Suppressor macrophage treated with lipopolysaccharide for 1 hour (primary cell): Measurements from ENCODE around the gene TCEAL5.
A peak's percentile ranks its signal among the peaks of the same experiment; 100 is the strongest.
"Not testable (repeated sequence)": the region's sequence is repeated elsewhere in the genome, so short reads cannot be mapped to it uniquely, and the experiment has no call there.

Source experiments
- DNase-seq, 3 donors: peaks; one replicate each; pipeline ENCODE4 v3.0.0-alpha.2; 2020 to 2022

The TCEAL5 gene, protein sequence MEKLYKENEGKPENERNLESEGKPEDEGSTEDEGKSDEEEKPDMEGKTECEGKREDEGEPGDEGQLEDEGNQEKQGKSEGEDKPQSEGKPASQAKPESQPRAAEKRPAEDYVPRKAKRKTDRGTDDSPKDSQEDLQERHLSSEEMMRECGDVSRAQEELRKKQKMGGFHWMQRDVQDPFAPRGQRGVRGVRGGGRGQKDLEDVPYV

DNA sequence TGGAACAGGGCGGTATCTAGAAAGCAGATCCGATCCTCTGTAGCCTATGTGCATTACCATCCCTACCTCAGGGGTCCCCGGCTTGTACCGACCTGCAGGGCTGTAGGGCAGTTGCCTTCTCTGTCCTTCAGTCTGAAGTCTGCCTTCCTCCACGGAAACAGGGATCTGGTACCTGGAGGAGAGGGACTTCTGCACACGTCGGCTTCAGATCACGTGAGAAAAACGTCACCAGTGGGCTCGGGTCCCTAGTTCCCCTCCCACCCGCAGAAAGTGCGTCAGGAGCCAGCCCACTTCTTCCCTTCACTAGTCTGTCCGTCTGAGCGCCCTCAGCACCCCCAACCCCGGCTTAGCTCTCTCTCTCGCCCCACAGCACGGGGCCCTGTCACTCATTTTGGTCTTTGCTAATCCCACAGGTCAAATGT is at the start of gene TCEAL5:
TSS of gene TCEAL5 (minus strand) at position 170 of the 422 bp plus-strand sequence. CDS start 2,187 bp downstream, outside the sequence.
- no peak for DNase-seq

- DNase-seq = no peak
These were observed 34.8 kb upstream of the TCEAL5 start for GRCh38 chrX:103311399-103311780.

DNA sequence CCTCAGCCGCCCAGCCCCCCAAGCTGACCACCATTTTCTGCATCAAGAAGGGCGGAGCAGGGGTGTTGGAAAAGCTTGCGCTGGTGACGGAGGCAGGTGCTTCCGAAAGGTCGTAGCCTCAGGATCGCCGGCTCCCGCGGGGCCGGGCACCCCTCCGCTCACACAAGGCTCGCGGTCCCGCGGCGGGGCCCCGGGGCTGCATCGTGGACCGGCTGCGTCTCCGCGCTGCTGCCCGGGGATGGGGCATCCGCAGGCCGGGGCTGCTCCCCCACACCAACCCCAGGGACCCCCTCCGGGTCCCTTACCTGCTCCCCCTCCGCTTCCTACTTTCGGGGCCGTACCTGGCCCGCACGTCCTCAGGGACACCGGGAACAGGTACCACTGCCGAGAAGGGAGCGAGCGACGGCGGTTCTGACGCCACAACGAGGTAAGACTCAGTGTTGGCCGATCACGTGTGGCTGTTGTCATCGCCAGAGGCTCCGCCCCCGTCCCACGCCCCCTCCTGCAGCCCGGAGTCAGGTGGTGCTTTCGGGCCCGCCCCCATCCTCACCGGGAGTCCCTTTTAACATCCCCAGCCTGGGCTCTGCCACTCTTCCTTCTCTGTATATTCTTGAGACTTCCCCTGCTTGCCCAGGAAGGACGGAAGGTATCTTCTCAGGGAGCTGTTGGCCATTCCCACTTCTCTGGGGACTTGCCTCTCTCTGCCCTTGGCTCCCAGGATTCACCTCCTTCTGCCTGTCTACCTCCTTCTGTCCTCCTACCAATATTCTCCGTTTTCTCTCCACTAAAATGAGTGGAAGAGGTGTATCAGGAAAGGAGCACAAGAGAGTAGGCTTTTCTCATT is 34.2 kb upstream of the TCEAL5 start, which contains the start of gene BEX2:
TSS of gene BEX2 (minus strand) at position 436 of the 844 bp plus-strand sequence. CDS start 1,014 bp downstream, outside the sequence.
- DNase-seq = peak; percentile 40 to 66 (median 49)

DNA sequence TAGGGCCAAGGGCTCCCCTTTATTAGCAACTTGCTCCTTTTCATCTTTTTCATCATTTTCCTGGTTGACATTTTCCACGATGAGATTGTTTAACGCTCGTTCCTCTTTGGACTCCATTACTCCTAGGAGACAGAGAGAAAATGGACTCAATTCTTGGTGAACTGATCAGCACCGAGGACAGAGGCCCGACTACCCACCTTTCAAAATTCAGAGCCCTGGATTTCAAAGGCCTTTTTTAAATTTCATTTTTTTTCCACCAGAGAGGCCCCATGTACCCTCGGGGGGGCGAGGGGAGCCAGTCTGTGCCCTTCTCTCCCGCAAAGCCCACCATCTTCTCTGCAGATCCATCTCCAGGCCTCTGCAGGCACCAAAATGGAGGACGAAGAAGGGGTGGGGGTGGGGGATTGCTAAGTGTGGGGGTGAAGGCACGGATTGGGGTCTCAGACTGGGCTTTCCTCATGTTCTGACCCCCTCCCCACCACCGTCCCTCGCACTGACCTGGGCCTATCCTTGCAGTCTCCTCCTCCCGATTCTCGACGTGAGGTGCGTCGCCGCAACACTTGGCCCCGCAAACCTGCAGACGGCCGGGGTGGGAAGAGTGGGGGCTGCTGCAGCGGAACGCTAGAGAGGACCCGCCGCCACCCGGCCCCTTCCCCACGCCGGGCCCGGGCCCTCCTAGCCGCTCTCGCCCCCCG is 33.5 kb upstream of the TCEAL5 start:
- no peak for DNase-seq

DNA sequence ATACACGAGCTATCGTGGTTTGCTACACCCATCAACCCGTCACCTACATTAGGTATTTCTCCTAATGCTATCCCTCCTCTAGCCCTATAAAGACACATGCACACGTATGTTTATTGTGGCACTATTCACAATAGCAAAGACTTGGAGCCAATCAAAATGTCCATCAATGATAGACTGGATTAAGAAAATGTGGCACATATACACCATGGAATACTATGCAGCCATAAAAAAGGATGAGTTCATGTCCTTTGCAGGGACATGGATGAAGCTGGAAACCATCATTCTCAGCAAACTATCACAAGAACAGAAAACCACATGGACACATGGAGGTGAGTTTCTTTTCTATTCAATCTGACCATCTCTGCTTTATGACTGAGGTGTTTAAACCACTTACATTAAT is 29.1 kb upstream of the TCEAL5 start:
- DNase-seq = not testable (repeated sequence)

DNA sequence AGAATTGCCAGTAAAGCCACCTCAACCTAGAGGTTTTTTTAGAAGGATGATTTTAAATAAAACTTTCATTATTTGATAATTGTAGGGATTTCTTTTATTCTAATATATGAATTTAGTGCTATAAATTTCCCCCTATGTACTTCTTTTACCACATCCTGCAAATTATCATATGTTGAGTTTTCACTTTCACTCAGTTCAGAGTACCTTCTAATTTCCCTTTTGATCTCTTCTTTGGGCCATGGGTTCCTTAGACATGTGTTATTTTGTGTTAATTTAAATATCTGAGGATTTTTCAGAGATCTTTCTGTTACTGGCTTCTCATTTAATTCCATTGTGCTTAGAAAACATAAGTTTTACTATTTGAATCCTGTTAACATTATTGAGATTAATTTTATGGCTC is 28.2 kb upstream of the TCEAL5 start:
- no peak for DNase-seq

- DNase-seq = no peak
These were observed 16.6 kb upstream of the TCEAL5 start for GRCh38 chrX:103293118-103293517.

- no peak for DNase-seq
These were observed 3.1 kb upstream of the TCEAL5 start for GRCh38 chrX:103279624-103280023.

- DNase-seq = no peak
These were observed 493 bp downstream of the TCEAL5 start for GRCh38 chrX:103275947-103276567.

- DNase-seq = no peak
These were observed 2.3 kb downstream of the TCEAL5 start for GRCh38 chrX:103274284-103274683.

DNA sequence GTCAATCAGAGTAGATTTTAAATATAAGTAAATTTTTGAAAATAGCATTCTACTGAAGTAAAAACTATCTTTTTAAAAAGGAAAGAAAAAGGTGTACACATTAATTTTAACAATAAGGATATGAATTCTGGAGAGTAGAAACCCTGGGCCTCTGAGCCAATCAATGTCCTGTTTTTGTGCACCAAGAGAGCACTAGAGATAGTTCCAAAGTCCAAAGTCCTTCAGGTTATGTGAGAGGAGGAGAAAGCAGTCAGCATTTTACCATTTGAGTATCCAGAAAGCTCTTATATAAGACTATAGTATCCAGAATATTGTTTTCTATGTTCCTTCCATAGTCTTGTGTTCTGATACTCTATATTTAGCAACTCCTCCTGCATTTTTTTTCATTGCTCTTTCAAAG is 18.3 kb downstream of the TCEAL5 start:
- no peak for DNase-seq

- DNase-seq = no peak
These were observed 19.9 kb downstream of the TCEAL5 start for GRCh38 chrX:103256651-103257050.

DNA sequence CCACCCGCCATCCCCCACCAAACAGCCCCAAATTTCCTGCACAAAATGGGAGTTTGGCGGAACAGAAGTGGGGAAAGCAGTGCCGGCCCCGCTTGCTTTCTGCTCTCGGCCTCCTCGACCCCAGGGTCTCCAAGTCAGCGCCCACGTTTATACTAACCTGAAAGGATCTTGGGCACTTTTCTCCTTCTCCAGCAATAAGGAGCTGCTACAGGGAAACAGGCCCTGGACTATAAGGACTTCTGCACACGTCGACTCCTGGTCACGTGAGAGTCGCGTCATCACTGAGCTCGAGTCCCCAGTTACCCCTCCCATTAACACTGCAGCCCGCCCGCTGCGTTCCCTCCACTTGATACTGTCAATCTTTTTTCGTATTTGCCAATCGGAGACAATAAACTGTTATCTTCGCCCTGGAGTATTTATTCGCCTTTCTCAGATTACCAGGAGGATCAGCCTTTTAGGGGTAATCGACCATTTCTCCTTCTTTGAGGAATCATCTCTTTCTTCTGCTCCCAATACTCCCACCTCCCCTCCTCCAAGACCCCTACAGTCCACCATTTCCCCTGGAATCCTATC is 21.5 kb downstream of the TCEAL5 start, which contains the start of gene TCEAL8:
TSS of gene TCEAL8 (minus strand) at position 235 of the 573 bp plus-strand sequence. CDS start 1,176 bp downstream, outside the sequence.
- peak; percentile 61 to 75 (median 73) for DNase-seq

- peak in 1 of 3 donors; percentile 6 for DNase-seq
These were observed 22.3 kb downstream of the TCEAL5 start for GRCh38 chrX:103254171-103254824.

GRCh38 chrX:103253608-103254007 is 22.9 kb downstream of the TCEAL5 start:
- DNase-seq = peak in 2 of 3 donors; percentile 10 to 30

GRCh38 chrX:103250977-103251376 is 25.6 kb downstream of the TCEAL5 start:
- DNase-seq = no peak

- DNase-seq = no peak
These were observed 26.7 kb downstream of the TCEAL5 start for GRCh38 chrX:103249805-103250204.

GRCh38 chrX:103248553-103248952 is 28.0 kb downstream of the TCEAL5 start:
- peak; percentile 37 to 57 (median 41) for DNase-seq

GRCh38 chrX:103240155-103240554 is 36.4 kb downstream of the TCEAL5 start:
- DNase-seq = no peak

- DNase-seq = no peak
These were observed 40.3 kb downstream of the TCEAL5 start for GRCh38 chrX:103236296-103236695.

- DNase-seq = not testable (repeated sequence)
These were observed 40.9 kb downstream of the TCEAL5 start for GRCh38 chrX:103235608-103236007.

GRCh38 chrX:103234869-103235268 is 41.7 kb downstream of the TCEAL5 start:
- DNase-seq = no peak
